ENCODE results near the gene MAT2B. TPM values are rescaled to one million over a fixed set of nuclear protein-coding genes. Genes with fewer than 3 reads are reported as not detected.
A peak's percentile ranks its signal among the peaks of the same experiment; 100 is the strongest.

The MAT2B gene
- total and polyA plus RNA-seq, 9 of the 15 experiments (the other 6 are each of a cell fraction or from before 2014, with no cell fraction given): 32.0 to 57.7 (median 43.6) TPM

DNA sequence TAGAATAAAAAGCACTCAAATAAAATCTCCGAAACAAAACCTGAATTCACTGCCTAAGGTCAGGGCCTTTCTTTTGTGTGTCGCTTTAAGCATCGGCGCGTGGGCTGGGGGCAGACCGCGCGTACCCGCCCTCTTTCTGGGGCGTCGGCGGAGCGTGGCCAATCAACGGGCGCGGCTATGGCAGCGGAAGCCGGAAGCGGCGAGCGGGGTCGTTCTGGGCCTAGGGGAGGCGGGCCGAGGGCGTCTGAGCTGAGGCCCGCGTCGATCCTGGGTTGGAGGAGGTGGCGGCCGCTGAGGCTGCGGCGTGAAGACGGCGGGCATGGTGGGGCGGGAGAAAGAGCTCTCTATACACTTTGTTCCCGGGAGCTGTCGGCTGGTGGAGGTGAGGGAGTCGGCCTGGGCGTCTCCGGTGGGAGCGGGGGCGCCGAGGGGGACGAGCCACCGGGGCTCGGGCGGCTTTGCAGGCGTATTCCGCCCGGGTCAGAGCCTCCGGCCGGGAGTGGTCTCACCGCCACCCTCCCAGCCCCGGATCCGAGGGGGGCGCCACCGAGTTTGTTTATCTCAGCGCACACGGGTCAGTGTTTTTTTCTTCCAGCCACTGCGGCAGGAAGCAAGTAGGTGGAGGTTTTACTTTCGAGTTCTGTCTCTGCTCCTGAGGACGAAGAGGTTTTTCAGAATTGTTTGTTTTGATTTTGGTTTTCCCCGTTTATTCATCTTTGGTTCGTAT, at the start of gene MAT2B (continued):
- TF ChIP-seq, protein P1, sequence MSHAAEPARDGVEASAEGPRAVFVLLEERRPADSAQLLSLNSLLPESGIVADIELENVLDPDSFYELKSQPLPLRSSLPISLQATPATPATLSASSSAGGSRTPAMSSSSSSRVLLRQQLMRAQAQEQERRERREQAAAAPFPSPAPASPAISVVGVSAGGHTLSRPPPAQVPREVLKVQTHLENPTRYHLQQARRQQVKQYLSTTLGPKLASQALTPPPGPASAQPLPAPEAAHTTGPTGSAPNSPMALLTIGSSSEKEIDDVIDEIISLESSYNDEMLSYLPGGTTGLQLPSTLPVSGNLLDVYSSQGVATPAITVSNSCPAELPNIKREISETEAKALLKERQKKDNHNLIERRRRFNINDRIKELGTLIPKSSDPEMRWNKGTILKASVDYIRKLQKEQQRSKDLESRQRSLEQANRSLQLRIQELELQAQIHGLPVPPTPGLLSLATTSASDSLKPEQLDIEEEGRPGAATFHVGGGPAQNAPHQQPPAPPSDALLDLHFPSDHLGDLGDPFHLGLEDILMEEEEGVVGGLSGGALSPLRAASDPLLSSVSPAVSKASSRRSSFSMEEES (CRISPR knock-in tag; IDR thresholded peaks at IDR 0.05): no peak
- TF ChIP-seq, protein P2, sequence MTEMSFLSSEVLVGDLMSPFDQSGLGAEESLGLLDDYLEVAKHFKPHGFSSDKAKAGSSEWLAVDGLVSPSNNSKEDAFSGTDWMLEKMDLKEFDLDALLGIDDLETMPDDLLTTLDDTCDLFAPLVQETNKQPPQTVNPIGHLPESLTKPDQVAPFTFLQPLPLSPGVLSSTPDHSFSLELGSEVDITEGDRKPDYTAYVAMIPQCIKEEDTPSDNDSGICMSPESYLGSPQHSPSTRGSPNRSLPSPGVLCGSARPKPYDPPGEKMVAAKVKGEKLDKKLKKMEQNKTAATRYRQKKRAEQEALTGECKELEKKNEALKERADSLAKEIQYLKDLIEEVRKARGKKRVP (CRISPR knock-in tag; IDR thresholded peaks at IDR 0.05): 0 out of 2 replicates have a peak, but pooled peaks have one; percentile 10
- TF ChIP-seq PHF20 (IDR thresholded peaks at IDR 0.05; ENCODE audit: partially characterized antibody): peak; percentile 89
- TF ChIP-seq CEBPB (tag; IDR thresholded peaks at IDR 0.05): no peak
- TF ChIP-seq ZZZ3 (IDR thresholded peaks at IDR 0.05): no peak
- TF ChIP-seq PHF21A (IDR thresholded peaks at IDR 0.05; ENCODE audit: borderline replicate concordance, low read depth): no peak
- peak; percentile 91 for TF ChIP-seq NEUROD1 (IDR thresholded peaks at IDR 0.05; ENCODE audit: borderline replicate concordance, low read depth, low read length, partially characterized antibody)
- TF ChIP-seq HNRNPL (IDR thresholded peaks at IDR 0.05; ENCODE audit: low read depth, low read length): no peak
- peak; percentile 92 for TF ChIP-seq POLR2B (IDR thresholded peaks at IDR 0.05; ENCODE audit: low read depth, partially characterized antibody)
- TF ChIP-seq, protein P3, sequence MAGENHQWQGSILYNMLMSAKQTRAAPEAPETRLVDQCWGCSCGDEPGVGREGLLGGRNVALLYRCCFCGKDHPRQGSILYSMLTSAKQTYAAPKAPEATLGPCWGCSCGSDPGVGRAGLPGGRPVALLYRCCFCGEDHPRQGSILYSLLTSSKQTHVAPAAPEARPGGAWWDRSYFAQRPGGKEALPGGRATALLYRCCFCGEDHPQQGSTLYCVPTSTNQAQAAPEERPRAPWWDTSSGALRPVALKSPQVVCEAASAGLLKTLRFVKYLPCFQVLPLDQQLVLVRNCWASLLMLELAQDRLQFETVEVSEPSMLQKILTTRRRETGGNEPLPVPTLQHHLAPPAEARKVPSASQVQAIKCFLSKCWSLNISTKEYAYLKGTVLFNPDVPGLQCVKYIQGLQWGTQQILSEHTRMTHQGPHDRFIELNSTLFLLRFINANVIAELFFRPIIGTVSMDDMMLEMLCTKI (IDR thresholded peaks at IDR 0.05; ENCODE audit: partially characterized antibody): no peak
- no peak for TF ChIP-seq OTX1 (CRISPR knock-in tag; IDR thresholded peaks at IDR 0.05)
- no peak for TF ChIP-seq HDGF (IDR thresholded peaks at IDR 0.05)
- no peak for TF ChIP-seq ZFP30 (CRISPR knock-in tag; IDR thresholded peaks at IDR 0.05; ENCODE audit: borderline replicate concordance)

Measured in K562 (cell line).